OCI-LY1 (cell line): ENCODE data around the gene SH3RF1.

Experiments used
- H2AFZ ChIP-seq: fragments of 200-600 bp; sonication (generic), shearing (Covaris generic); 2 replicates; pipeline ENCODE4 v1.6.0; 2014; ENCODE audit warnings: antibody characterized with exemption, mild to moderate bottlenecking, low read length
- H3F3A ChIP-seq: fragments of 200-600 bp; sonication (generic), shearing (Covaris generic); 2 replicates; pipeline ENCODE4 v1.6.0; 2014; ENCODE audit warnings: mild to moderate bottlenecking, antibody characterized with exemption, low read length, moderate library complexity; ENCODE audit not compliant: insufficient read depth
- H3K27ac ChIP-seq: fragments of 200-600 bp; sonication (generic); 2 replicates; pipeline ENCODE4 v1.5.1; 2014; ENCODE audit warnings: low read length, mixed run types, mild to moderate bottlenecking, low read depth; ENCODE audit not compliant: poor library complexity, severe bottlenecking
- H3K27me3 ChIP-seq: fragments of 200-600 bp; sonication (generic); 2 replicates; pipeline ENCODE4 v1.6.0; 2014; ENCODE audit warnings: antibody characterized with exemption, mild to moderate bottlenecking, low read length, moderate library complexity; ENCODE audit not compliant: insufficient read depth
- H3K36me3 ChIP-seq: fragments of 200-600 bp; sonication (generic); 2 replicates; pipeline ENCODE4 v1.6.1; 2014; ENCODE audit warnings: mild to moderate bottlenecking, antibody characterized with exemption, low read length, moderate library complexity, mixed read lengths; ENCODE audit not compliant: insufficient read depth
- H3K4me1 ChIP-seq: fragments of 200-600 bp; sonication (generic); 2 replicates; pipeline ENCODE4 v1.5.1; 2014; ENCODE audit warnings: mild to moderate bottlenecking, low read length, moderate library complexity; ENCODE audit not compliant: insufficient read depth, severe bottlenecking
- H3K4me2 ChIP-seq: fragments of 200-600 bp; sonication (generic), shearing (Covaris generic); 2 replicates; pipeline ENCODE4 v1.6.1; 2014; ENCODE audit warnings: low read length
- H3K4me3 ChIP-seq: fragments of 200-600 bp; sonication (generic); 2 replicates; pipeline ENCODE4 v1.5.1; 2014; ENCODE audit warnings: low read length, low read depth, mild to moderate bottlenecking, mixed read lengths; ENCODE audit not compliant: poor library complexity, severe bottlenecking
- H3K79me2 ChIP-seq: fragments of 200-600 bp; shearing (Covaris generic); 2 replicates; pipeline ENCODE4 v1.6.1; 2016; ENCODE audit warnings: mixed run types, low read length, mixed read lengths; ENCODE audit not compliant: insufficient read depth
- H3K9ac ChIP-seq: fragments of 200-600 bp; sonication (generic), shearing (Covaris generic); 2 replicates; pipeline ENCODE4 v1.6.1; 2014; ENCODE audit warnings: mild to moderate bottlenecking, low read length, mixed read lengths
- H3K9me2 ChIP-seq: fragments of 200-600 bp; sonication (generic), shearing (Covaris generic); 2 replicates; pipeline ENCODE4 v1.6.1; 2014; ENCODE audit warnings: low read depth, mild to moderate bottlenecking, low read length, mixed read lengths
- H3K9me3 ChIP-seq: fragments of 200-600 bp; shearing (Covaris generic); 2 replicates; pipeline ENCODE4 v1.6.1; 2014; ENCODE audit warnings: low read length, mixed read lengths
- H4K20me1 ChIP-seq: fragments of 200-600 bp; sonication (generic), shearing (Covaris generic); 2 replicates; pipeline ENCODE4 v1.6.0; 2016; ENCODE audit warnings: mild to moderate bottlenecking, low read length; ENCODE audit not compliant: insufficient read depth
- CTCF ChIP-seq: fragments of 200-600 bp; sonication (generic), shearing (Covaris generic); IDR thresholded peaks from 2 replicates; pipeline ENCODE4 v1.5.1; 2017; ENCODE audit warnings: mild to moderate bottlenecking, antibody characterized with exemption, low read length, moderate library complexity, mixed read lengths
- EZH2 ChIP-seq: fragments of 200-600 bp; sonication (generic), shearing (Covaris generic); IDR thresholded peaks from 2 replicates; pipeline ENCODE4 v1.8.0; 2017; ENCODE audit warnings: borderline replicate concordance, mixed run types, mild to moderate bottlenecking, antibody characterized with exemption, low read length, moderate library complexity, mixed read lengths

SH3RF1 gene

GRCh38 chr4:169119536-169119935, 151.2 kb downstream of the SH3RF1 start:
- no peaks in the 10 kb centered on the region for H3K36me3 ChIP-seq
- TF ChIP-seq EZH2 = no peak
- no peak for TF ChIP-seq CTCF
- H3K9me3 ChIP-seq = no peaks in the 10 kb centered on the region
- no peak overlapping the region for H3K9ac ChIP-seq
- H3K4me3 ChIP-seq = no peak overlapping the region
- H3K9me2 ChIP-seq = no peaks in the 10 kb centered on the region
- H3K27me3 ChIP-seq = no peaks in the 10 kb centered on the region
- H3K79me2 ChIP-seq = no peaks in the 10 kb centered on the region
- no peak overlapping the region for H3K27ac ChIP-seq
- H3K4me1 ChIP-seq = no peaks in the 10 kb centered on the region
- no peak overlapping the region for H3K4me2 ChIP-seq
- no peaks in the 10 kb centered on the region for H4K20me1 ChIP-seq
- H2AFZ ChIP-seq = no peak overlapping the region
- H3F3A ChIP-seq = no peaks in the 10 kb centered on the region

GRCh38 chr4:169117591-169118081, 153.1 kb downstream of the SH3RF1 start:
- Histone ChIP-seq H4K20me1 (no peaks in the 10 kb centered on the region), H3K4me2 (no peak overlapping the region), H3K79me2 (no peaks in the 10 kb centered on the region), H3K4me1 (no peaks in the 10 kb centered on the region), H3K36me3 (no peaks in the 10 kb centered on the region), H3K9me2 (no peaks in the 10 kb centered on the region), H2AFZ (no peak overlapping the region), H3K27ac (no peak overlapping the region), H3F3A (no peaks in the 10 kb centered on the region), H3K4me3 (no peak overlapping the region), H3K9me3 (no peaks in the 10 kb centered on the region), H3K9ac (no peak overlapping the region), H3K27me3 (no peaks in the 10 kb centered on the region)
- no peak for TF ChIP-seq EZH2
- no peak for TF ChIP-seq CTCF

GRCh38 chr4:169116270-169116901, 154.4 kb downstream of the SH3RF1 start:
- H3K4me1 ChIP-seq = no peaks in the 10 kb centered on the region
- no peaks in the 10 kb centered on the region for H3K79me2 ChIP-seq
- H3K4me2 ChIP-seq = no peak overlapping the region

More at GRCh38 chr4:169116270-169116901, 154.4 kb downstream of the SH3RF1 start:
- no peaks in the 10 kb centered on the region for H3K9me3 ChIP-seq
- H2AFZ ChIP-seq = no peak overlapping the region
- no peaks in the 10 kb centered on the region for H3F3A ChIP-seq
- TF ChIP-seq EZH2 (no peak), CTCF (no peak)
- H3K27me3 ChIP-seq = no peaks in the 10 kb centered on the region
- no peak overlapping the region for H3K4me3 ChIP-seq
- no peaks in the 10 kb centered on the region for H3K36me3 ChIP-seq
- H3K9ac ChIP-seq = no peak overlapping the region
- H3K27ac ChIP-seq = no peak overlapping the region
- H3K9me2 ChIP-seq = no peaks in the 10 kb centered on the region
- H4K20me1 ChIP-seq = no peaks in the 10 kb centered on the region
